Right lobe of liver (tissue), 6 donors: Measurements from ENCODE around the gene PNPO. TPM values are rescaled to one million over a fixed set of nuclear protein-coding genes. Genes with fewer than 3 reads are reported as not detected.

Experiments used
- ATAC-seq, 4 donors: fragments of 200-7000 bp; cut with Tn5 transposase; one replicate each; pipeline ENCODE4 v1.9.1; 2020; ENCODE audit warnings: mild to moderate bottlenecking in 4 of 4, moderate library complexity in 4 of 4
- DNase-seq, 3 donors: peaks; one replicate each; pipeline ENCODE4 v3.0.0-alpha.2; 2020
- H3K27ac ChIP-seq, 3 donors: fragments of 200-600 bp; one replicate each; pipeline ENCODE4 v1.8.0; 2022
- H3K27me3 ChIP-seq, 2 donors: fragments of 200-600 bp; one replicate each; pipeline ENCODE4 v1.8.0; 2022
- H3K36me3 ChIP-seq, 4 donors: fragments of 200-600 bp; sonication (generic) in 1 of 4; one replicate each; pipeline versions ENCODE4 v1.5.1 to v1.8.0; 2017 to 2022; ENCODE audit warnings: control low read depth in 1 of 4
- H3K4me1 ChIP-seq, 4 donors: fragments of 200-600 bp; sonication (generic) in 1 of 4; one replicate each; pipeline versions ENCODE4 v1.5.1 to v1.8.0; 2017 to 2022; ENCODE audit warnings: control low read depth in 1 of 4
- H3K4me3 ChIP-seq, 3 donors: fragments of 200-600 bp; one replicate each; pipeline ENCODE4 v1.8.0; 2022
- H3K9me3 ChIP-seq, 4 donors: fragments of 200-600 bp; sonication (generic) in 1 of 4; one replicate each; pipeline versions ENCODE4 v1.5.1 to v1.8.0; 2017 to 2022; ENCODE audit warnings: control low read depth in 1 of 4
- POLR2A ChIP-seq: fragments of 450-650 bp; IDR thresholded peaks from one replicate; pipeline ENCODE4 v1.6.1; 2017; ENCODE audit warnings: antibody characterized with exemption, mild to moderate bottlenecking
- WGBS: methylation state at CpG from one replicate; pipeline ENCODE4 v1.1.6; 2018; ENCODE audit warnings: low coverage, low lambda C conversion rate; ENCODE audit not compliant: insufficient coverage; ENCODE audit errors: missing lambda C conversion rate; 5-methylcytosine and 5-hydroxymethylcytosine counted together
- intact Hi-C, 2 donors: fragments of 100-400 bp; cut with DNase I; formaldehyde crosslinking; loops; one replicate each; pipeline versions ENCODE4 v1.11.2 to v1.14.1; 2022
- total RNA-seq, 6 experiments: library from RNA; depleted of rRNA in 2 of 6; stranded (reverse); fragments of >200 nt in 2 of 6; fragmentation: NEBNext Ultra II Directional in 3 of 6; extraction: Animal tissue kit (Norgen Biotek cat#: 25700) in 3 of 6; gene quantifications; one replicate each; pipeline versions ENCODE4 v1.1.0 to v1.2.4, GENCODE V29; 2016 to 2023
- TF ChIP-seq, protein P1 (sequence below), 4 donors: fragments of 200-600 bp in 3 of 4; fragments of 450-650 bp in 1 of 4; IDR thresholded peaks; one replicate each; pipeline versions ENCODE4 v1.5.1 to v1.8.0; 2016 to 2022; ENCODE audit warnings: antibody characterized with exemption in 4 of 4, mild to moderate bottlenecking in 2 of 4
- donor health status: DM: no; HTN: yes; CAD: no.
- donor health status: DM: no; HTN: no; CAD: no.
- donor health status: DM: no; HTN: no; CAD: no.
- donor health status: DM: no; HTN: yes; CAD: no.
- donor health status: DM: no; HTN: yes; CAD: no.

The PNPO gene
- total RNA-seq, 6 experiments from 2014 or later: 85.0 to 151 (median 124) TPM

DNA sequence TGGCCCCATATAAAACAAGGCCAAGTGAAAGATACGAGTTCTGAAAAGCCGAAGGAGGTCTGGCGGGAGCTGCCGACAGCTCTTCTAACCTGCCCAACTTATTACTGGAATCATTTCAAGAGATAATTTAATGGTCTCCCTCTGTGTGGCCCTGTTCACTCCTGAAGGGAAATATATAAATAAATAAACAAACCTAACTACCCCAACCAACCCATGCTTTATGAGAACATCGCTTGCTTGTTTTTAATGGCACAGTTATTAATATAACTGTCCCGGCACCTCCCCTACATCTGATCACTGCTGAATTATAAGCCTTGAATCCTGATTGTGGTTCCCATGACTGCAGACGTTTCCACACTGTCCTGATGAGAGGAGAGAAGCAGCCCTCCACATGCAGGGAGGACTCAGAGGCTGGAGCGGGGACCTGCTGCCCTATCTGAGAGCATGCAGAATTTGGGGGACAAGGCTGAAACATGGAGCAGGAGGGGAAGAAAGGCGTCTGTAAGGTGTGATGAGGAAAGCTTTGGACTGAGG lies 51.7 kb downstream of the PNPO start:
- TF ChIP-seq, protein P1, sequence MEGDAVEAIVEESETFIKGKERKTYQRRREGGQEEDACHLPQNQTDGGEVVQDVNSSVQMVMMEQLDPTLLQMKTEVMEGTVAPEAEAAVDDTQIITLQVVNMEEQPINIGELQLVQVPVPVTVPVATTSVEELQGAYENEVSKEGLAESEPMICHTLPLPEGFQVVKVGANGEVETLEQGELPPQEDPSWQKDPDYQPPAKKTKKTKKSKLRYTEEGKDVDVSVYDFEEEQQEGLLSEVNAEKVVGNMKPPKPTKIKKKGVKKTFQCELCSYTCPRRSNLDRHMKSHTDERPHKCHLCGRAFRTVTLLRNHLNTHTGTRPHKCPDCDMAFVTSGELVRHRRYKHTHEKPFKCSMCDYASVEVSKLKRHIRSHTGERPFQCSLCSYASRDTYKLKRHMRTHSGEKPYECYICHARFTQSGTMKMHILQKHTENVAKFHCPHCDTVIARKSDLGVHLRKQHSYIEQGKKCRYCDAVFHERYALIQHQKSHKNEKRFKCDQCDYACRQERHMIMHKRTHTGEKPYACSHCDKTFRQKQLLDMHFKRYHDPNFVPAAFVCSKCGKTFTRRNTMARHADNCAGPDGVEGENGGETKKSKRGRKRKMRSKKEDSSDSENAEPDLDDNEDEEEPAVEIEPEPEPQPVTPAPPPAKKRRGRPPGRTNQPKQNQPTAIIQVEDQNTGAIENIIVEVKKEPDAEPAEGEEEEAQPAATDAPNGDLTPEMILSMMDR (IDR thresholded peaks at IDR 0.05): no peak
- no peak for TF ChIP-seq POLR2A
- no peaks in the 10 kb centered on the region for H3K4me1 ChIP-seq
- intact Hi-C loops: no loop called here

DNA sequence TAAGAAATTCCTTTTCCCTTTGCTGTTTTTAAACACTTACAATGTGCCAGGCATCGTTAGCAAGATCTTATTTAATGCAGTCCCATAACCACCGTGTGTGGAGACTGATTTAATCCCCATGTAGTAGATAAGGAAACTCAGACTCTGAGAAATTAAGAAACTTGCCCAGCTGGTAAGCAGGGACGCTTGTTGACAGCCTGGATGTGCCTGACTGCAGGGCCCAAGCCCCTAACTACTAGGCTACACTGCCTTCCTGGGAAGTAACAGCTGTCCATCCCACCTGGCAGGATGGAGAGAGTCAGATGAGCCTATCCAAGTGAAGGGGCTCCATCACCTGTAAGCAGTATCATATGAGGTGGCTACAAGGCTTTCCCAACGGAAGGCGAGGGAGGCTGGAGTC lies 52.6 kb downstream of the PNPO start:
- Histone ChIP-seq H3K4me1 (no peaks in the 10 kb centered on the region), H3K36me3 (no peaks in the 10 kb centered on the region), H3K9me3 (no peaks in the 10 kb centered on the region), H3K4me3 (no peak overlapping the region), H3K27ac (no peak overlapping the region), H3K27me3 (no peaks in the 10 kb centered on the region)
- intact Hi-C loops: no loop called here
- DNase-seq (no peak), ATAC-seq (no peak)
- no peak for TF ChIP-seq POLR2A
- TF ChIP-seq, protein P1 (IDR thresholded peaks at IDR 0.05): no peak
- WGBS: 77% methylated on average over 2 of the region's 5 CpGs

More for the DNA sequence above, 51.7 kb downstream of the PNPO start:
- ATAC-seq (no peak), DNase-seq (no peak)
- Histone ChIP-seq H3K4me3 (no peak overlapping the region), H3K36me3 (no peaks in the 10 kb centered on the region), H3K27ac (no peak overlapping the region), H3K9me3 (no peaks in the 10 kb centered on the region), H3K27me3 (no peaks in the 10 kb centered on the region)
- WGBS: 79% methylated on average over 9 of the region's 9 CpGs

DNA sequence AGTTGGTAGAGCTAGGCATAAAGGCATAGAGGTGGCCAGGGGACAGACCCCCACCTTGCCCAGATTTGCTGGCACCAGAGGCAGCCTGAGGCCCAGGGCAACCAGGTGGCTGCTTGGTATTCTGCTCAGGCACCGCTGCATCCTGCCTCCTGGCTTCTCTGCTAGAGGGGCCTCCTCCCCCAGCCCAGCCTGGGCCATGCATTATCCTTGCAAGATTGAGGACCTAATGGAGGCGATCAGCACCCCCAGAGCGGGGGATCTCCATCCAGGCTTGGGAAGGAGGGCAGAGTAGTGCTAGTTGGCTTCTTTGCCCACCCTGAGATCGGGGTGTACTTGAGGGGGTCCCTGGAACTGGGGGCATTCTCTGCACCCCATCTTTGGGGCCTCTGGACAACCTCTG lies 53.4 kb downstream of the PNPO start:
- ATAC-seq (peak in 1 of 4 donors; percentile 12), DNase-seq (no peak)
- Histone ChIP-seq H3K36me3 (no peaks in the 10 kb centered on the region), H3K9me3 (no peaks in the 10 kb centered on the region), H3K27me3 (no peaks in the 10 kb centered on the region), H3K27ac (no peak overlapping the region), H3K4me1 (no peaks in the 10 kb centered on the region), H3K4me3 (no peak overlapping the region)
- TF ChIP-seq POLR2A: no peak
- intact Hi-C loops: no loop called here
- WGBS: 80% methylated on average over 1 of the region's 4 CpGs

DNA sequence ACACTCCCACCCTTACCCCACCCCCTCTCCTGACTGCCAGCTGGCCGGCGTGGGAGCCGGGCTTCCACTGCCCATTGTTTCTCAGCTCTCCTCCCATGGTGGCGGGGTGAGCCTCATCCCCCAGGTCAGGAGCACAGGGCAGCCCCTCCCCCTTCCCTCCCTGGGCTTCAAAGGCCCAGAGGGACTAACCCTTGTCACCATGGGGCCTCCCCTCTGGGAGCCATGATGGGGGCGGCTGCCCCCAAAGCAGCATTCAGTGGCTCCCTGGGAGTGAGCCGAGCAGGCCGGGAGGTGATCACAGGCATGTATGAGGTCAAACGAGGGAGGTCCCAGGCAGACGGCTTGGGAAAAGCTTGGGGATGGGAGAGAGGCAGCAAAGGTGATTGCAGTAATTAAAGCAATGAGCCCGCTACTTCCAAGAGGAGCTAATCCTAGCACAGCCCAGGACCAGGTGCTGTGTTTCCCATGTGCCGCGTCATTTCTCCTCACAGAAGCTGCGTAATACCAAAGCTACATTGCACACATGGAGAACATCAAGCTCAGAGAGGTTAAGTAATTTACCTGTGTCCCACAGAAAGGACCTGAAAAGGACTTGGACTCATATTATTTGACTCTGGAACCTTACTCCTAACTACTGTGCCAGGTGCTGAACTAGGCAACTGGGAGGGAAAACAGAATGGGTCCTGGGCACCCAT lies 54.0 kb downstream of the PNPO start:
- no peak for DNase-seq
- Histone ChIP-seq H3K4me3 (no peak overlapping the region), H3K27ac (no peak overlapping the region), H3K36me3 (no peaks in the 10 kb centered on the region), H3K4me1 (no peaks in the 10 kb centered on the region), H3K9me3 (no peaks in the 10 kb centered on the region), H3K27me3 (no peaks in the 10 kb centered on the region)
- WGBS: 74% methylated on average over 9 of the region's 13 CpGs
- intact Hi-C loops: no loop called here
- no peak for TF ChIP-seq POLR2A
- TF ChIP-seq, protein P1 (IDR thresholded peaks at IDR 0.05): no peak
- ATAC-seq: no peak

DNA sequence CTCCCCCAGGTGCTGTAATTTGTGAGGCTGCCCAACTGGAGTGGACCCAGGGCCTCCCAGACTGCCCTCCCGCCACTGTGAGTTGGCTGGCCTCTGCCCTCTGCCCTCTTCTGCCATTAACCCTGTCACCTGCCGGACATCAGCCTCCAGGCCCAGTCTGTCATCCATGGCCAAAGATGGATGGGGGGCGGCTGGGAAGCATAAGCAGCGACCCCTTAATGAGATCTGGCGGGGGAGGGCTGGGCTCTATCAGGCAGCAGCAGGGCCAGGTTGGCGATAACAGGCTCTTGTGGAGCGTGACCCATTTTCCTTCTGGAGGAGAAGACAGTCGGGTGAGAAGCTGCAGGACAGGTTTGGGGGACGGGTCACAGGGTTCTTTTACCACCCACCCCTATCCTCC lies 54.8 kb downstream of the PNPO start:
- WGBS: 32% methylated on average over 3 of the region's 9 CpGs

More for the DNA sequence above, 54.8 kb downstream of the PNPO start:
- no peaks in the 10 kb centered on the region for H3K9me3 ChIP-seq
- no peak overlapping the region for H3K27ac ChIP-seq
- intact Hi-C loops: no loop called here
- TF ChIP-seq, protein P1 (IDR thresholded peaks at IDR 0.05): no peak
- TF ChIP-seq POLR2A: no peak
- DNase-seq (no peak), ATAC-seq (no peak)
- H3K36me3 ChIP-seq: no peaks in the 10 kb centered on the region
- no peak overlapping the region for H3K4me3 ChIP-seq
- no peaks in the 10 kb centered on the region for H3K27me3 ChIP-seq
- no peaks in the 10 kb centered on the region for H3K4me1 ChIP-seq
